Peyer's patch (tissue), 4 donors: ENCODE data around the gene ASCL3.

Source experiments
- CTCF ChIP-seq, 6 experiments: fragments of 450-650 bp in 4 of 6; fragments of 200-600 bp in 2 of 6; sonication (generic) in 1 of 6; IDR thresholded peaks; one replicate each; pipeline ENCODE4 v1.5.1; 2017 to 2019; ENCODE audit warnings: antibody characterized with exemption in 6 of 6, mild to moderate bottlenecking in 3 of 6, moderate library complexity in 1 of 6
- POLR2A ChIP-seq, 2 donors: fragments of 450-650 bp; IDR thresholded peaks; one replicate each; pipeline ENCODE4 v1.5.1; 2017; ENCODE audit warnings: antibody characterized with exemption in 2 of 2, mild to moderate bottlenecking in 2 of 2, moderate library complexity in 2 of 2

GRCh38 chr11:8910649-8911026, 32.2 kb downstream of the ASCL3 start:
- TF ChIP-seq CTCF (IDR thresholded peaks at IDR 0.05): no peak
- no peak for TF ChIP-seq POLR2A (IDR thresholded peaks at IDR 0.05)
